K562 (cell line): ENCODE data around the gene TK1. TPM values are rescaled to one million over a fixed set of nuclear protein-coding genes. Genes with fewer than 3 reads are reported as not detected.
A peak's percentile ranks its signal among the peaks of the same experiment; 100 is the strongest.

Experiments
- CHD2 ChIP-seq: IDR thresholded peaks from 2 replicates; pipeline ENCODE4 v1.6.1; 2011; ENCODE audit warnings: low read depth, low read length
- CHD7 ChIP-seq: fragments of 200-600 bp; sonication (generic); IDR thresholded peaks from one replicate; pipeline ENCODE4 v1.6.1; 2012; ENCODE audit warnings: mild to moderate bottlenecking, low read depth, low read length, inconsistent platforms
- E2F4 ChIP-seq: sonication (generic); formaldehyde crosslinking; IDR thresholded peaks from 2 replicates; pipeline ENCODE4 v1.8.0; 2022; ENCODE audit warnings: mild to moderate bottlenecking, low read depth, missing genetic modification reagents
- LCOR ChIP-seq: sonication (generic); formaldehyde crosslinking; IDR thresholded peaks from 2 replicates; pipeline ENCODE4 v1.8.0; 2022; ENCODE audit warnings: mild to moderate bottlenecking, missing genetic modification reagents
- PRMT5 ChIP-seq: sonication (generic); formaldehyde crosslinking; IDR thresholded peaks from 2 replicates; pipeline ENCODE4 v1.5.0; 2020; ENCODE audit warnings: missing genetic modification reagents
- RBM34 ChIP-seq: fragments of 200-400 bp; formaldehyde crosslinking; IDR thresholded peaks from 2 replicates; pipeline ENCODE4 v1.6.1; 2018; ENCODE audit warnings: low read length, borderline replicate concordance; ENCODE audit not compliant: insufficient read depth
- RFX5 ChIP-seq: IDR thresholded peaks from 2 replicates; pipeline ENCODE4 v1.6.1; 2011; ENCODE audit warnings: low read depth, mild to moderate bottlenecking, improper control_type of control experiment, low read length
- SAP30 ChIP-seq: fragments of 200-600 bp; sonication (generic); IDR thresholded peaks from 2 replicates; pipeline ENCODE4 v1.6.1; 2012; ENCODE audit warnings: borderline replicate concordance, low read depth, mild to moderate bottlenecking, moderate library complexity, low read length, control low read depth, inconsistent platforms; ENCODE audit not compliant: insufficient read depth, poor library complexity, severe bottlenecking
- SP2 ChIP-seq: IDR thresholded peaks from 2 replicates; pipeline ENCODE4 v1.6.1; 2011; ENCODE audit warnings: mild to moderate bottlenecking, low read depth, low read length, moderate library complexity; ENCODE audit not compliant: poor library complexity, severe bottlenecking; ENCODE audit errors: extremely low read depth
- TRIM28 ChIP-seq: fragments of 450-650 bp; IDR thresholded peaks from 2 replicates; pipeline ENCODE4 v1.6.1; 2017
- ZNF217 ChIP-seq: sonication (generic); formaldehyde crosslinking; IDR thresholded peaks from 2 replicates; pipeline ENCODE4 v1.8.0; 2022; ENCODE audit warnings: mild to moderate bottlenecking, missing genetic modification reagents
- ZNF398 ChIP-seq: fragments of 250-450 bp; sonication (Bioruptor Pico); IDR thresholded peaks from 2 replicates; pipeline ENCODE4 v1.8.0; 2021; ENCODE audit warnings: moderate library complexity, mild to moderate bottlenecking, inconsistent platforms
- ZNF408 ChIP-seq: fragments of 250-450 bp; sonication (Bioruptor Pico); IDR thresholded peaks from 2 replicates; pipeline ENCODE4 v1.4.0; 2020; ENCODE audit warnings: low read depth, mild to moderate bottlenecking, moderate library complexity
- ZNF589 ChIP-seq: fragments of 200-800 bp; sonication (Bioruptor generic); IDR thresholded peaks from 2 replicates; pipeline ENCODE4 v1.6.1; 2016; ENCODE audit warnings: low read depth, missing genetic modification characterization, missing compliant biosample characterization
- polyA plus RNA-seq, 8 experiments: library from polyadenylated mRNA; depleted of rRNA in 4 of 8; stranded (reverse) in 5 of 8; unstranded in 3 of 8; fragments of >200 nt; fragmentation: Nextera tagmentation in 2 of 8; fragmentation: Illumina TruSeq in 1 of 8; extraction: Ambion mirVana in 2 of 8; extraction: Trizol in 1 of 8; gene quantifications; 2 replicates each; pipeline versions ENCODE4 v1.2.1 to v1.2.3, GENCODE V29; 2011 to 2014; ENCODE audit warnings: inconsistent platforms in 1 of 8, missing spikeins in 1 of 8
- total RNA-seq, 7 experiments: library from RNA; depleted of rRNA in 6 of 7; stranded (reverse); fragments of >200 nt in 6 of 7; fragmentation: Illumina TruSeq in 2 of 7; extraction: Trizol in 2 of 7; gene quantifications; 2 replicates each; pipeline versions ENCODE4 v1.2.1 to v1.2.3, GENCODE V29; 2011 to 2021; ENCODE audit warnings: low replicate concordance in 1 of 7

Gene TK1
- total and polyA plus RNA-seq, 9 of the 15 experiments (the other 6 are each of a cell fraction or from before 2014, with no cell fraction given): 8.4 to 280 (median 103) TPM

GRCh38 chr17:78144147-78144719 is 42.6 kb downstream of the TK1 start (continued):
- TF ChIP-seq E2F4 (no peak), ZNF408 (no peak), PRMT5 (CRISPR knock-in tag) (no peak), SAP30 (no peak), RBM34 (no peak), CHD7 (no peak), ZNF398 (CRISPR knock-in tag) (no peak), TRIM28 (no peak), SP2 (no peak), ZNF589 (CRISPR knock-in tag) (0 out of 2 replicates have a peak, but pooled peaks have one; percentile 54), LCOR (CRISPR knock-in tag) (no peak), ZNF217 (no peak), RFX5 (no peak), CHD2 (no peak)
